K562 (cell line): ENCODE measurements around the gene HSD17B12. TPM values are rescaled to one million over a fixed set of nuclear protein-coding genes. Genes with fewer than 3 reads are reported as not detected.

Source experiments
- ATAC-seq: fragments of 200-7000 bp; cut with Tn5 transposase; 3 replicates; pipeline ENCODE4 v1.9.1; 2020; ENCODE audit warnings: moderate library complexity
- BruUV-seq: library from RNA; stranded (reverse); fragments of 400-500 nt; replicated peaks from 2 replicates; lab custom pipeline; 2021; lab: Mats Ljungman, UMichigan
- CTCF ChIA-PET: fragments of 300-600 bp; formaldehyde crosslinking; extraction: SDS; loops from one replicate; lab custom pipeline; 2021; ENCODE audit warnings: low intra/inter-chr PET ratio; lab: Yijun Ruan, JAX
- POLR2A ChIA-PET: fragments of 300-600, 350-650 bp; sonication (Branson Sonifier 250); formaldehyde crosslinking; extraction: SDS; loops from one replicate; lab custom pipeline; 2021; ENCODE audit warnings: antibody characterized with exemption, inconsistent platforms; lab: Yijun Ruan, JAX
- DNase-seq, 4 experiments: peaks; one replicate each; pipeline versions ENCODE4 v3.0.0 to v3.0.0-alpha.2; 2011 to 2018; ENCODE audit warnings: low spot score in 3 of 4, mixed read lengths in 3 of 4; ENCODE audit errors: extremely low read depth in 1 of 4
- FAIRE-seq: peaks from 2 replicates; lab custom pipeline; 2011; peaks lifted over from hg19 to GRCh38; lab: Jason Lieb, UNC
- H2AFZ ChIP-seq: 2 replicates; pipeline ENCODE4 v1.6.0; 2011; ENCODE audit warnings: low read depth, low read length, control low read depth, inconsistent platforms
- H3K27ac ChIP-seq: fragments of 200-600 bp; 3 replicates; pipeline ENCODE4 v1.8.0; 2011; ENCODE audit warnings: low read depth, mild to moderate bottlenecking, control low read depth, inconsistent platforms, low read length, moderate library complexity, mixed read lengths; ENCODE audit errors: extremely low read depth
- H3K27me3 ChIP-seq, 2 experiments: fragments of 300-600 bp in 1 of 2; 2 replicates in 1 of 2; 3 replicates in 1 of 2; pipeline versions ENCODE4 v1.6.0 to v1.8.0; 2011; ENCODE audit warnings: inconsistent platforms in 2 of 2, low read length in 2 of 2, mild to moderate bottlenecking in 1 of 2, mixed read lengths in 1 of 2, moderate library complexity in 1 of 2; ENCODE audit not compliant: control insufficient read depth in 2 of 2, insufficient read depth in 2 of 2
- H3K36me3 ChIP-seq: fragments of 300-600 bp; 3 replicates; pipeline ENCODE4 v1.8.0; 2011; ENCODE audit warnings: mild to moderate bottlenecking, low read length, inconsistent platforms; ENCODE audit not compliant: control insufficient read depth, insufficient read depth
- H3K4me1 ChIP-seq, 2 experiments: fragments of 200-600 bp in 1 of 2; replicated peaks in 1 of 2; 2 replicates in 1 of 2; 3 replicates in 1 of 2; pipeline versions ENCODE4 v1.5.1 to v1.8.0; 2011; ENCODE audit warnings: inconsistent platforms in 2 of 2, low read length in 2 of 2, mild to moderate bottlenecking in 1 of 2, mixed read lengths in 1 of 2, moderate library complexity in 1 of 2; ENCODE audit not compliant: control insufficient read depth in 2 of 2, insufficient read depth in 2 of 2
- H3K4me2 ChIP-seq: 2 replicates; pipeline ENCODE4 v1.6.1; 2011; ENCODE audit warnings: low read length, control low read depth, inconsistent platforms, mixed read lengths; ENCODE audit not compliant: insufficient read depth
- H3K4me3 ChIP-seq: fragments of 200-600 bp; sonication (generic), shearing (Covaris generic); 2 replicates; pipeline ENCODE4 v1.5.1; 2016; ENCODE audit warnings: control low read depth, inconsistent platforms
- H3K79me2 ChIP-seq: fragments of 200-600 bp; 3 replicates; pipeline ENCODE4 v1.8.0; 2011; ENCODE audit warnings: low read length, inconsistent platforms; ENCODE audit not compliant: control insufficient read depth, insufficient read depth
- H3K9ac ChIP-seq, 2 experiments: 2 replicates each; pipeline versions ENCODE4 v1.6.0 to v1.6.1; 2011; ENCODE audit warnings: low read depth in 2 of 2, low read length in 2 of 2, control low read depth in 1 of 2, inconsistent platforms in 1 of 2, mild to moderate bottlenecking in 1 of 2, mixed read lengths in 1 of 2; ENCODE audit not compliant: insufficient read depth in 1 of 2
- H3K9me1 ChIP-seq: one replicate; pipeline ENCODE4 v1.6.0; 2011; ENCODE audit warnings: inconsistent platforms, mild to moderate bottlenecking, low read length, moderate library complexity; ENCODE audit not compliant: control insufficient read depth, insufficient read depth
- H3K9me3 ChIP-seq: replicated peaks from 2 replicates; pipeline ENCODE4 v1.5.1; 2011; ENCODE audit warnings: low read depth, low read length, inconsistent platforms; ENCODE audit not compliant: control insufficient read depth, insufficient read depth
- H4K20me1 ChIP-seq: replicated peaks from 2 replicates; pipeline ENCODE4 v1.6.1; 2011; ENCODE audit warnings: low read length, inconsistent platforms, mixed read lengths; ENCODE audit not compliant: control insufficient read depth, insufficient read depth
- PHF20 ChIP-seq: fragments of 450-650 bp; IDR thresholded peaks from 2 replicates; pipeline ENCODE4 v1.6.1; 2018; ENCODE audit not compliant: partially characterized antibody
- WGBS: fragments of 100-300 bp; shearing (Covaris generic); methylation state at CpG from one replicate; pipeline ENCODE4 v1.1.6; 2016; ENCODE audit warnings: low coverage, mixed read lengths; ENCODE audit not compliant: insufficient coverage; ENCODE audit errors: missing lambda C conversion rate; 5-methylcytosine and 5-hydroxymethylcytosine counted together
- in situ Hi-C: fragments of 300-500 bp; cut with MboI; formaldehyde crosslinking; loops from 4 replicates; pipeline ENCODE4 v1.15.0; 2018; ENCODE audit warnings: inconsistent platforms, mixed read lengths
- intact Hi-C: fragments of 100-400 bp; cut with micrococcal nuclease; formaldehyde crosslinking; loops from 2 replicates; pipeline ENCODE4 v1.14.2; 2022
- polyA plus RNA-seq, 8 experiments: library from polyadenylated mRNA; depleted of rRNA in 4 of 8; stranded (reverse) in 5 of 8; unstranded in 3 of 8; fragments of >200 nt; fragmentation: Nextera tagmentation in 2 of 8; fragmentation: Illumina TruSeq in 1 of 8; extraction: Ambion mirVana in 2 of 8; extraction: Trizol in 1 of 8; gene quantifications; 2 replicates each; pipeline versions ENCODE4 v1.2.1 to v1.2.3, GENCODE V29; 2011 to 2014; ENCODE audit warnings: inconsistent platforms in 1 of 8, missing spikeins in 1 of 8
- total RNA-seq, 7 experiments: library from RNA; depleted of rRNA in 6 of 7; stranded (reverse); fragments of >200 nt in 6 of 7; fragmentation: Illumina TruSeq in 2 of 7; extraction: Trizol in 2 of 7; gene quantifications; 2 replicates each; pipeline versions ENCODE4 v1.2.1 to v1.2.3, GENCODE V29; 2011 to 2021; ENCODE audit warnings: low replicate concordance in 1 of 7
- TF ChIP-seq, protein P1 (sequence below), 2 experiments: IDR thresholded peaks in 1 of 2; conservative IDR thresholded peaks in 1 of 2; 2 replicates each; pipeline ENCODE4 v1.6.1; 2016; ENCODE audit warnings: low read depth in 2 of 2, mild to moderate bottlenecking in 1 of 2, missing compliant biosample characterization in 1 of 2, missing genetic modification characterization in 1 of 2, moderate library complexity in 1 of 2

HSD17B12 gene
- total and polyA plus RNA-seq, 9 of the 15 experiments (the other 6 are each of a cell fraction or from before 2014, with no cell fraction given): 9.1 to 34.5 (median 23.3) TPM

DNA sequence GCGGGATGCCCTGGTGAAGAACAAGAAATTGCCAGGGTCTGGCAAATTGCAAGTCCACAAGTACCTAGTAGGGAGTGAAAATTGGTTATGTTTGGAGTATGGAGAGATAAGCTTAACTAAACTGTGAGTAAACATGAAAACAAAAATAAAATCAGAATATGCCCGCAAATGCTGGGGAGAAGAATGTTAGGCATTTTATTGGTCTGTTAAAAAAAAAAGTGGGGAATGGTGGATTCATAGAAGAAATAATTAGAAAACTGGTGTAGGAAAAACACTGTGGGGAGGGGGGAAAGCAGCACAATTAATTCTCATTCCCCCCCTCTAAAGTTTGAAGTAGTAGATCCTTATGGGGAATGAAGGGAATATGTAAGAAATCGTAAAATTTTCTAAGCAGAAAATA is 40.6 kb upstream of the HSD17B12 start:
- Histone ChIP-seq H3K79me2 (peaks cover 9% of the 10 kb centered on the region), H3K9me3 (no peaks in the 10 kb centered on the region), H3K36me3 (no peaks in the 10 kb centered on the region), H3K9me1 (no peaks in the 10 kb centered on the region), H4K20me1 (no peaks in the 10 kb centered on the region), H3K9ac (no peak overlapping the region), H3K27ac (no peak overlapping the region), H3K27me3 (peaks cover 0 to 2% of the 10 kb centered on the region in 2 experiments; a peak in 2 of 5 replicates), H3K4me1 (no peaks in the 10 kb centered on the region), H3K4me2 (no peak overlapping the region), H3K4me3 (no peak overlapping the region), H2AFZ (0 out of 2 replicates have a peak overlapping the region, but pooled peaks have one; percentile 47)
- ATAC-seq (no peak), DNase-seq (no peak), FAIRE-seq (no peak)
- ChIA-PET CTCF (no interaction called here), POLR2A (interaction anchor here (0.6 to 1.3 kb wide), 3 partner anchors 11 to 302 kb away, joined by 3 read pairs; no protein-coding TSS in a partner anchor)
- WGBS: 32% methylated on average over 3 of the region's 3 CpGs
- BruUV-seq: no TSS peak
- no peak for TF ChIP-seq PHF20
- TF ChIP-seq, protein P1, sequence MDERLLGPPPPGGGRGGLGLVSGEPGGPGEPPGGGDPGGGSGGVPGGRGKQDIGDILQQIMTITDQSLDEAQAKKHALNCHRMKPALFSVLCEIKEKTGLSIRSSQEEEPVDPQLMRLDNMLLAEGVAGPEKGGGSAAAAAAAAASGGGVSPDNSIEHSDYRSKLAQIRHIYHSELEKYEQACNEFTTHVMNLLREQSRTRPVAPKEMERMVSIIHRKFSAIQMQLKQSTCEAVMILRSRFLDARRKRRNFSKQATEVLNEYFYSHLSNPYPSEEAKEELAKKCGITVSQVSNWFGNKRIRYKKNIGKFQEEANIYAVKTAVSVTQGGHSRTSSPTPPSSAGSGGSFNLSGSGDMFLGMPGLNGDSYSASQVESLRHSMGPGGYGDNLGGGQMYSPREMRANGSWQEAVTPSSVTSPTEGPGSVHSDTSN (CRISPR knock-in tag; IDR thresholded peaks at IDR 0.05; ENCODE audit: low read depth): no peak
- TF ChIP-seq, protein P1 (tag; conservative IDR thresholded peaks at IDR 0.05; ENCODE audit: low read depth): no peak
- in situ Hi-C loops (no loop called here), intact Hi-C loops (no loop called here)
